ENCODE measurements around the gene IRAK3. TPM values are rescaled to one million over a fixed set of nuclear protein-coding genes. Genes with fewer than 3 reads are reported as not detected.

Gene IRAK3
- total RNA-seq, 1 donor from 2014 or later, result 2.2 TPM

DNA sequence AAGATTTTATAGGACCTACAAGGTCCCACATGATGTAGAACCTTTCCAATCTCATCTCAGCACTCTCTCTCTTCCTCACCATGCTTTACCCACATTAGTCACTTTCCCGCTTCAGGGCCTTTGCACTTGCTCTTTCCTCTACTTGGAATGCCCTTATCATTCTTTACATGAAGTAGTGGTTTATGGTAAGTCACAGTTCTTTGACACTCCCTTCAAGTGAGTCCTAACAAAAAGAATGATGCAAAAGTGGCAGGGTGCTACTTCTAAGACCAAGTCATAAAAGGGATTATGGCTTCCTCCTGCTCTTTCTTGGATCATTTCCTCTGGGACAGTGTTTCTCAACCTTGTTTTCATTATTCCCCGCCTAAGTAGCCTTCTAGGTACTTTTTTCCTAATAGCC, 32.4 kb upstream of the IRAK3 start:
- no peak overlapping the region for H3K4me3 Mint-ChIP-seq
- H3K27ac Mint-ChIP-seq, result no peak overlapping the region
- no peak for DNase-seq (ENCODE audit: low spot score in 2 of 2, unreplicated experiment in 2 of 2)
- peaks cover 1% of the 10 kb centered on the region for H3K27me3 Mint-ChIP-seq (ENCODE audit: low read depth)
- H3K4me1 Mint-ChIP-seq, result no peaks in the 10 kb centered on the region
- H3K36me3 Mint-ChIP-seq, result peaks cover 13% of the 10 kb centered on the region
- no peaks in the 10 kb centered on the region for H3K9me3 Mint-ChIP-seq
- TF ChIP-seq, protein P1, sequence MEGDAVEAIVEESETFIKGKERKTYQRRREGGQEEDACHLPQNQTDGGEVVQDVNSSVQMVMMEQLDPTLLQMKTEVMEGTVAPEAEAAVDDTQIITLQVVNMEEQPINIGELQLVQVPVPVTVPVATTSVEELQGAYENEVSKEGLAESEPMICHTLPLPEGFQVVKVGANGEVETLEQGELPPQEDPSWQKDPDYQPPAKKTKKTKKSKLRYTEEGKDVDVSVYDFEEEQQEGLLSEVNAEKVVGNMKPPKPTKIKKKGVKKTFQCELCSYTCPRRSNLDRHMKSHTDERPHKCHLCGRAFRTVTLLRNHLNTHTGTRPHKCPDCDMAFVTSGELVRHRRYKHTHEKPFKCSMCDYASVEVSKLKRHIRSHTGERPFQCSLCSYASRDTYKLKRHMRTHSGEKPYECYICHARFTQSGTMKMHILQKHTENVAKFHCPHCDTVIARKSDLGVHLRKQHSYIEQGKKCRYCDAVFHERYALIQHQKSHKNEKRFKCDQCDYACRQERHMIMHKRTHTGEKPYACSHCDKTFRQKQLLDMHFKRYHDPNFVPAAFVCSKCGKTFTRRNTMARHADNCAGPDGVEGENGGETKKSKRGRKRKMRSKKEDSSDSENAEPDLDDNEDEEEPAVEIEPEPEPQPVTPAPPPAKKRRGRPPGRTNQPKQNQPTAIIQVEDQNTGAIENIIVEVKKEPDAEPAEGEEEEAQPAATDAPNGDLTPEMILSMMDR (IDR thresholded peaks at IDR 0.05; ENCODE audit: unreplicated experiment), result no peak

DNA sequence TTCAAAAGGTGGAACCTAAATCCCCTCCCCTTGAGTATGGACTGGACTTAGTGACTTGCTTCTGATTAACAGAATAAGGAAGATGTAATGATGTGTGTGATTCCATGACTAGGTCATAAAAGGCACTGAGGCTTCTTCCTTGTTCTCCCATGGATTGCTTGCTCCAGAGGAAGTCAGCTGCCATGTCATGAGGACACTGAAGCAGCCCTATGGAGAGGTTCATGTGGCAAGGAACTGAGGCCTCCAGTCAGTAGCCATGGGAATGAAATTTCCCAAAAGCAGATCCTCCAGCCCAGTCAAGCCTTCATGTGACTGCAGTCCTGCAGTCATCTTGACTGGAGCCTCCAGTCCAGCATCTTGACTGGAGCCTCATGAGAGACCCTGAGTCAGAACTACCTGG, 29.9 kb upstream of the IRAK3 start:
- peaks cover 15% of the 10 kb centered on the region for H3K36me3 Mint-ChIP-seq
- TF ChIP-seq, protein P1 (IDR thresholded peaks at IDR 0.05; ENCODE audit: unreplicated experiment), result no peak
- H3K4me3 Mint-ChIP-seq, result no peak overlapping the region
- peaks cover 1% of the 10 kb centered on the region for H3K27me3 Mint-ChIP-seq (ENCODE audit: low read depth)
- DNase-seq (ENCODE audit: low spot score in 2 of 2, unreplicated experiment in 2 of 2), result no peak
- H3K4me1 Mint-ChIP-seq, result no peaks in the 10 kb centered on the region
- no peak overlapping the region for H3K27ac Mint-ChIP-seq
- H3K9me3 Mint-ChIP-seq, result no peaks in the 10 kb centered on the region

DNA sequence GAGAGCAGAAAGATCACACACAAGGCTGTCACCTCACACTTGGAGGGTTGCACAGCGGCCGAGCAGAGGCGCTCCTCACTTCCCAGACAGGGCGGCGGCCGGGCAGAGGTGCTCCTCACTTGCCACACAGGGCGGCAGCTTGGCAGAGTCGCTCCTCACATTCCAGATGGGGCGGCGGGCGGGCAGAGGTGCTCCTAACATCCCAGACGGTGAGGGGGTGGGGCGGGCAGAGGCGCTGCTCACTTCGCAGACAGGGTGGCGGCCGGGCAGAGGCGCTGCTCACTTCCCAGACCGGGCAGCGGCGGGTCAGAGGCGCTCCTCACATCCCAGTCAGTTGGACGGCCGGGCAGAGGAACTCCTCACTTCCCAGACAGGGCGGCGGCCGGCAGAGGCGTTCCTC, 28.3 kb upstream of the IRAK3 start:
- H3K27me3 Mint-ChIP-seq (ENCODE audit: low read depth), result peaks cover 1% of the 10 kb centered on the region
- no peak for DNase-seq (ENCODE audit: low spot score in 2 of 2, unreplicated experiment in 2 of 2)
- TF ChIP-seq, protein P1 (IDR thresholded peaks at IDR 0.05; ENCODE audit: unreplicated experiment), result no peak
- no peak overlapping the region for H3K27ac Mint-ChIP-seq
- no peak overlapping the region for H3K4me3 Mint-ChIP-seq
- peaks cover 12% of the 10 kb centered on the region for H3K9me3 Mint-ChIP-seq
- H3K4me1 Mint-ChIP-seq, result no peaks in the 10 kb centered on the region
- peaks cover 26% of the 10 kb centered on the region for H3K36me3 Mint-ChIP-seq

DNA sequence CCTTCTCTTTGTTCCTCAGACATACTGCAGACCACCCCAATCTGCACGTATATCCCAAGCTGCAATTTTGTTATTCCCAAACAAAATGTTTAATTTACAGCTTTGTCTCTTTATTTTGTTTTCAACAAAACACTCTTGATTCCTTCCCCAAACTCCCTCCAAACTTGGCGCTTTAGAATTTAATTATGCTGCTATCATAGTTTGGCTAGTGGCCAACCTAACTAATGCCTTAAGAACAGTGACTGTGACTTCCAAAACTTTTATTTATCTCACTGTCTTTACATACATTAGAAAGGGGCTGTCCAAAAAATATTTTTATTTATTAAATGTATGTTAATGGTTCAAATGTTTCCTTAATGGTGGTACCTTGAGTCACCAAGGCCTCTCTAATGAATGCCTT, 26.3 kb upstream of the IRAK3 start:
- Mint-ChIP-seq H3K4me1 (no peaks in the 10 kb centered on the region), H3K27me3 (ENCODE audit: low read depth) (no peaks in the 10 kb centered on the region), H3K36me3 (peaks cover 30% of the 10 kb centered on the region), H3K4me3 (no peak overlapping the region), H3K9me3 (peaks cover 14% of the 10 kb centered on the region), H3K27ac (no peak overlapping the region)
- no peak for DNase-seq (ENCODE audit: low spot score in 2 of 2, unreplicated experiment in 2 of 2)
- TF ChIP-seq, protein P1 (IDR thresholded peaks at IDR 0.05; ENCODE audit: unreplicated experiment), result no peak

DNA sequence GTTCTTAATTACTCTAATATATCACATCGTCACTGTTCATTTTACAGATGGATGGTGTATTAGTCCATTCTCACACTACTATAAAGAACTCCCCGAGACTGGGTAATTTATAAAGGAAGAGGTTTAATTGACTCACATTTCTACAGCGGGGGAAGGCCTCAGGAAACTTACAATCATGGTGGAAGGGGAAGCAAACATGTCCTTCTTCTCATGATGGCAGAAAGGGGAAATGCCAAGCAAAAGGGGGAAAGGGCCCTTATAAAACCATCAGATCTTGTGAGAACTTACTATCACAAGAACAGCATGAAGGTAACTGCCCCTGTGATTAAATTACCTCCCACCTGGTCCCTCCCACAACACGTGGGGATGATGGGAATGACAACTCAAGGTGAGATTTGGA, 25.7 kb upstream of the IRAK3 start:
- peaks cover 30% of the 10 kb centered on the region for H3K36me3 Mint-ChIP-seq
- no peak for DNase-seq (ENCODE audit: low spot score in 2 of 2, unreplicated experiment in 2 of 2)
- H3K4me1 Mint-ChIP-seq, result no peaks in the 10 kb centered on the region
- no peak overlapping the region for H3K4me3 Mint-ChIP-seq
- no peak overlapping the region for H3K27ac Mint-ChIP-seq
- TF ChIP-seq, protein P1 (IDR thresholded peaks at IDR 0.05; ENCODE audit: unreplicated experiment), result no peak
- no peaks in the 10 kb centered on the region for H3K27me3 Mint-ChIP-seq (ENCODE audit: low read depth)
- H3K9me3 Mint-ChIP-seq, result peaks cover 14% of the 10 kb centered on the region

DNA sequence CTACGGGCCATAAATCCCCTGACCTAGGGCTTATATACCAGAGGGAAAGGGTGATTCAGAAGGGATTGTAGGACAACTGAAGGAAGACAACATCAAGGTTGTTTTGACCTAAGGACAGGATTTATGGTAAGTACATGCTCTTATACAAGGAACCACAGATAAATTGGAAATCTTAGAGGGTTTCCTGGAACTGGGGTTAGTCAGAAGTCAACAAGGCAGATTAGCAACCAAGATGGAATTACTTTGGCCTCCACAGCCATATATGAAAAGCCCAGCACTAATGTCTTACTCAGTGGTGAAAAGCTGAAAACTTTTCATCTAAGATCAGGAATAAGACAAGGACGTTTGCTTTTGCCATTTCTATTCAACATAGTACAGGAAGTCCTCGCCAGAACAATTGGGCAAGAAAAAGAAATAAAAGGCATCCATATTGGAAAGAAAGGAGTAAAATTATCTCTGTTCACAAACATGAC, 24.6 kb upstream of the IRAK3 start:
- Mint-ChIP-seq H3K9me3 (peaks cover 14% of the 10 kb centered on the region), H3K4me1 (peaks cover 5% of the 10 kb centered on the region), H3K27ac (no peak overlapping the region), H3K36me3 (peaks cover 25% of the 10 kb centered on the region), H3K27me3 (ENCODE audit: low read depth) (no peaks in the 10 kb centered on the region), H3K4me3 (no peak overlapping the region)
- no peak for DNase-seq (ENCODE audit: low spot score in 2 of 2, unreplicated experiment in 2 of 2)
- TF ChIP-seq, protein P1 (IDR thresholded peaks at IDR 0.05; ENCODE audit: unreplicated experiment), result no peak
